A673 (cell line): ENCODE results near the gene BABAM2. TPM values are rescaled to one million over a fixed set of nuclear protein-coding genes. Genes with fewer than 3 reads are reported as not detected.

ENCODE experiments used
- BruUV-seq: library from RNA; stranded (reverse); fragments of 400-500 nt; replicated peaks from 2 replicates; lab custom pipeline; 2021; lab: Mats Ljungman, UMichigan
- CTCF ChIA-PET: fragments of 300-600 bp; sonication (Branson Sonifier 250); formaldehyde crosslinking; loops from one replicate; lab custom pipeline; 2022; ENCODE audit warnings: antibody characterized with exemption; lab: Charles Lee
- POLR2A ChIA-PET: fragments of 300-600 bp; sonication (Branson Sonifier 250); formaldehyde crosslinking; loops from one replicate; lab custom pipeline; 2022; ENCODE audit warnings: antibody characterized with exemption; ENCODE audit not compliant: low non-redundant PET; lab: Charles Lee
- DNase-seq: peaks from one replicate; pipeline ENCODE4 v3.0.0-alpha.2; 2015; ENCODE audit warnings: low spot score
- H3K27ac ChIP-seq: fragments of 200-600 bp; sonication (generic); 2 replicates; pipeline ENCODE4 v1.5.1; 2016; ENCODE audit warnings: mixed run types, low read depth, mild to moderate bottlenecking, mixed read lengths, antibody characterized with exemption, low read length; ENCODE audit not compliant: poor library complexity, severe bottlenecking
- H3K27me3 ChIP-seq: fragments of 200-600 bp; sonication (generic); replicated peaks from 2 replicates; pipeline ENCODE4 v1.6.1; 2017; ENCODE audit warnings: mixed run types, low read depth, mild to moderate bottlenecking, mixed read lengths, antibody characterized with exemption, low read length; ENCODE audit not compliant: insufficient read depth, poor library complexity
- H3K36me3 ChIP-seq: fragments of 200-600 bp; sonication (generic); 2 replicates; pipeline ENCODE4 v1.6.1; 2016; ENCODE audit warnings: mixed run types, mild to moderate bottlenecking, mixed read lengths, antibody characterized with exemption, low read length; ENCODE audit not compliant: insufficient read depth, poor library complexity, severe bottlenecking
- H3K4me1 ChIP-seq: fragments of 200-600 bp; sonication (generic); 2 replicates; pipeline ENCODE4 v1.6.1; 2017; ENCODE audit warnings: mixed run types, mild to moderate bottlenecking, mixed read lengths, antibody characterized with exemption, low read length; ENCODE audit not compliant: insufficient read depth, poor library complexity, severe bottlenecking
- H3K4me3 ChIP-seq: fragments of 200-600 bp; sonication (generic); 2 replicates; pipeline ENCODE4 v1.5.1; 2016; ENCODE audit warnings: low read depth, mixed run types, mild to moderate bottlenecking, mixed read lengths, low read length; ENCODE audit not compliant: poor library complexity, severe bottlenecking
- H3K9me3 ChIP-seq: fragments of 200-600 bp; sonication (generic); 2 replicates; pipeline ENCODE4 v1.6.1; 2016; ENCODE audit warnings: mixed run types, low read depth, mild to moderate bottlenecking, mixed read lengths, antibody characterized with exemption, low read length; ENCODE audit not compliant: poor library complexity, severe bottlenecking
- CTCF ChIP-seq: fragments of 300-800, 200-600 bp; sonication (generic); conservative IDR thresholded peaks from 2 replicates; pipeline ENCODE4 v1.5.1; 2017; ENCODE audit warnings: low read depth, mild to moderate bottlenecking, antibody characterized with exemption, low read length, moderate library complexity, mixed read lengths
- EZH2 ChIP-seq: fragments of 200-600 bp; sonication (generic); IDR thresholded peaks from 2 replicates; pipeline ENCODE4 v1.6.1; 2017; ENCODE audit warnings: borderline replicate concordance, low read depth, mild to moderate bottlenecking, mixed read lengths, antibody characterized with exemption, low read length; ENCODE audit not compliant: poor library complexity, severe bottlenecking
- intact Hi-C: fragments of 100-400 bp; cut with micrococcal nuclease; formaldehyde crosslinking; loops from one replicate; pipeline ENCODE4 v1.10.0; 2022; ENCODE audit not compliant: unreplicated experiment
- total RNA-seq: library from RNA; stranded (reverse); gene quantifications from 2 replicates; pipeline ENCODE4 v1.2.3, GENCODE V29; 2021

The BABAM2 gene
- total RNA-seq, 1 experiment from 2014 or later, result 21.8 TPM

GRCh38 chr2:28354920-28355520 lies 464.5 kb downstream of the BABAM2 start:
- Histone ChIP-seq H3K36me3 (no peaks in the 10 kb centered on the region), H3K4me3 (no peak overlapping the region), H3K27me3 (no peaks in the 10 kb centered on the region), H3K4me1 (no peaks in the 10 kb centered on the region), H3K9me3 (no peaks in the 10 kb centered on the region), H3K27ac (no peak overlapping the region)
- POLR2A ChIA-PET, result no interaction called here
- intact Hi-C loops, result no loop called here
- BruUV-seq, result no TSS peak
- TF ChIP-seq EZH2 (no peak), CTCF (no peak)
- DNase-seq, result no peak
- CTCF ChIA-PET, result no interaction called here

DNA sequence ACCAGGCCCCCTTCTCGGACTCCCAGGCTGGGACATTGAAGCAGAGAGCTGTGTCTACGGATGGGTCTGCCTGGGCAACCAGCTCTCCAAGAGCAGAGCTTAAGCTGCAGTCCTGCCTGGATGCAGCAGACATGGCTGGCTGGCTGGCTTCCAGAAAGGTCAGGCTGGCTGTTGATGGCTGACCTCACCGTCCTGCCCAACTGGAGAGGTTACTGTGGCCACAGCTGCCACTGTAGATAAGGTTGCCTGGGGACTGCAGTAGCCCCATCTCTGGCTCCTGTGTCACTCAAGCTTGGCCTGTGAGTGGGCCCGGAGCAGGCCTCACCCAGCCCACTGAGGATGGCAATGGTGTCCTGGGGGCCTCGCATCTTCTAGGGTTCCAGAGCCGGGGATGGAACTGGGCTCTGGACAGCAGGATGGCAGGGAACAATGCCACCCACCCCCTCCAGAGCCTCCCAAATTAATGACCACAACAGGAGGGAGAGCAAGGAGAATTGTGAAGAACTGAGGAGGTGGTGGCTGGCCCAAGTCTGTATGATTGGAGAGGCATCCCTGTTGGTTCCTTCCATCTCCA lies 465.1 kb downstream of the BABAM2 start:
- CTCF ChIA-PET, result no interaction called here
- POLR2A ChIA-PET, result no interaction called here
- TF ChIP-seq CTCF, result no peak
- TF ChIP-seq EZH2, result no peak

GRCh38 chr2:28356095-28356911 lies 465.8 kb downstream of the BABAM2 start:
- no peaks in the 10 kb centered on the region for H3K9me3 ChIP-seq
- H3K36me3 ChIP-seq, result no peaks in the 10 kb centered on the region
- ChIA-PET CTCF (no interaction called here), POLR2A (no interaction called here)
- H3K4me1 ChIP-seq, result no peaks in the 10 kb centered on the region
- intact Hi-C loops, result no loop called here
- no peak overlapping the region for H3K27ac ChIP-seq
- no peak for TF ChIP-seq EZH2
- TF ChIP-seq CTCF, result no peak
- peak; percentile 53 for DNase-seq
- H3K27me3 ChIP-seq, result no peaks in the 10 kb centered on the region
- BruUV-seq, result no TSS peak
- no peak overlapping the region for H3K4me3 ChIP-seq

More for the DNA sequence above, 465.1 kb downstream of the BABAM2 start:
- H3K27ac ChIP-seq, result no peak overlapping the region
- H3K4me3 ChIP-seq, result no peak overlapping the region
- no peaks in the 10 kb centered on the region for H3K36me3 ChIP-seq
- no TSS peak for BruUV-seq
- intact Hi-C loops, result no loop called here
- no peaks in the 10 kb centered on the region for H3K9me3 ChIP-seq
- no peaks in the 10 kb centered on the region for H3K27me3 ChIP-seq
- no peak for DNase-seq
- no peaks in the 10 kb centered on the region for H3K4me1 ChIP-seq
